Tibial nerve (tissue), 4 donors: Measurements from ENCODE around the gene LRRC4C.

Experiments
- EP300 ChIP-seq, 2 donors: sonication (generic); formaldehyde crosslinking; IDR thresholded peaks; one replicate each; pipeline ENCODE4 v1.6.1; 2017; ENCODE audit warnings: antibody characterized with exemption in 2 of 2, mild to moderate bottlenecking in 1 of 2
- POLR2A ChIP-seq, 2 donors: fragments of 450-650 bp; IDR thresholded peaks; one replicate each; pipeline ENCODE4 v1.6.1; 2017; ENCODE audit warnings: antibody characterized with exemption in 2 of 2, mild to moderate bottlenecking in 2 of 2, moderate library complexity in 2 of 2
- TF ChIP-seq, protein P1 (sequence below), 5 experiments: fragments of 200-600 bp in 3 of 5; fragments of 450-650 bp in 2 of 5; sonication (generic) in 3 of 5; IDR thresholded peaks; one replicate each; pipeline ENCODE4 v1.5.1; 2016 to 2019; ENCODE audit warnings: antibody characterized with exemption in 5 of 5, mild to moderate bottlenecking in 3 of 5, moderate library complexity in 2 of 5

DNA sequence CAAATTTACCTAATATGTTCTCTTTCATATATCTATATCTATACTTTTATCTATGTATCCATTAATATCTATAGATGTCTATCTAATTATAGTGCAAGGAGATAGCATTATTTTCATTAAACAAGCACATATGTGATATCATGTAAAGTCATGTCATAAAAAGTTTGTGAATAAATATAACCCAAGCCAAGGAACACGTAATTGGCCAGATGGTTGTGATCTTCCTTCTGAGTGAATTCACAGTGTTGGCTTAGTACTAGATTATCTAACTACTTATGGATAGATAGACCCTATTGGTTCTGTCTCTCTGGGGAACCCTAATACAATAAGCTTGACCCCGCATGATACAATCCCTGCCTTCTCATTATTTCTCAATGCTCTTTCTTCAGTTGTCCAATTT, 484.4 kb downstream of the LRRC4C start:
- TF ChIP-seq, protein P1, sequence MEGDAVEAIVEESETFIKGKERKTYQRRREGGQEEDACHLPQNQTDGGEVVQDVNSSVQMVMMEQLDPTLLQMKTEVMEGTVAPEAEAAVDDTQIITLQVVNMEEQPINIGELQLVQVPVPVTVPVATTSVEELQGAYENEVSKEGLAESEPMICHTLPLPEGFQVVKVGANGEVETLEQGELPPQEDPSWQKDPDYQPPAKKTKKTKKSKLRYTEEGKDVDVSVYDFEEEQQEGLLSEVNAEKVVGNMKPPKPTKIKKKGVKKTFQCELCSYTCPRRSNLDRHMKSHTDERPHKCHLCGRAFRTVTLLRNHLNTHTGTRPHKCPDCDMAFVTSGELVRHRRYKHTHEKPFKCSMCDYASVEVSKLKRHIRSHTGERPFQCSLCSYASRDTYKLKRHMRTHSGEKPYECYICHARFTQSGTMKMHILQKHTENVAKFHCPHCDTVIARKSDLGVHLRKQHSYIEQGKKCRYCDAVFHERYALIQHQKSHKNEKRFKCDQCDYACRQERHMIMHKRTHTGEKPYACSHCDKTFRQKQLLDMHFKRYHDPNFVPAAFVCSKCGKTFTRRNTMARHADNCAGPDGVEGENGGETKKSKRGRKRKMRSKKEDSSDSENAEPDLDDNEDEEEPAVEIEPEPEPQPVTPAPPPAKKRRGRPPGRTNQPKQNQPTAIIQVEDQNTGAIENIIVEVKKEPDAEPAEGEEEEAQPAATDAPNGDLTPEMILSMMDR (IDR thresholded peaks at IDR 0.05): no peak
- no peak for TF ChIP-seq POLR2A (IDR thresholded peaks at IDR 0.05)
- no peak for TF ChIP-seq EP300 (IDR thresholded peaks at IDR 0.05)
